ENCODE measurements around the gene CAMKMT.
"Not testable (repeated sequence)": the region's sequence is repeated elsewhere in the genome, so short reads cannot be mapped to it uniquely, and the experiment has no call there.

CAMKMT gene

GRCh38 chr2:44495035-44495434, 133.3 kb downstream of the CAMKMT start:
- no peak for DNase-seq (ENCODE audit: low read depth)
- no peak overlapping the region for H3K4me3 ChIP-seq (ENCODE audit: control insufficient read depth, low read depth, low read length)
- no peak for TF ChIP-seq CTCF (IDR thresholded peaks at IDR 0.05; ENCODE audit: control insufficient read depth, insufficient read depth, low read depth, low read length, missing control alignments)

- no peak for DNase-seq (ENCODE audit: low read depth)
- no peak overlapping the region for H3K4me3 ChIP-seq (ENCODE audit: control insufficient read depth, low read depth, low read length)
- no peak for TF ChIP-seq CTCF (IDR thresholded peaks at IDR 0.05; ENCODE audit: control insufficient read depth, insufficient read depth, low read depth, low read length, missing control alignments)
Measured at GRCh38 chr2:44495544-44495943, 133.8 kb downstream of the CAMKMT start.

GRCh38 chr2:44496130-44496529, 134.4 kb downstream of the CAMKMT start:
- H3K4me3 ChIP-seq (ENCODE audit: control insufficient read depth, low read depth, low read length) = no peak overlapping the region
- TF ChIP-seq CTCF (IDR thresholded peaks at IDR 0.05; ENCODE audit: control insufficient read depth, insufficient read depth, low read depth, low read length, missing control alignments) = no peak
- no peak for DNase-seq (ENCODE audit: low read depth)

GRCh38 chr2:44498551-44498950, 136.8 kb downstream of the CAMKMT start:
- TF ChIP-seq CTCF (IDR thresholded peaks at IDR 0.05; ENCODE audit: control insufficient read depth, insufficient read depth, low read depth, low read length, missing control alignments) = no peak
- no peak for DNase-seq (ENCODE audit: low read depth)
- no peak overlapping the region for H3K4me3 ChIP-seq (ENCODE audit: control insufficient read depth, low read depth, low read length)

GRCh38 chr2:44505664-44506063, 143.9 kb downstream of the CAMKMT start:
- H3K4me3 ChIP-seq (ENCODE audit: control insufficient read depth, low read depth, low read length); DNase-seq (ENCODE audit: low read depth): not testable (repeated sequence)

- DNase-seq (ENCODE audit: low read depth) = no peak
- H3K4me3 ChIP-seq (ENCODE audit: control insufficient read depth, low read depth, low read length) = no peak overlapping the region
- TF ChIP-seq CTCF (IDR thresholded peaks at IDR 0.05; ENCODE audit: control insufficient read depth, insufficient read depth, low read depth, low read length, missing control alignments) = no peak
Measured at GRCh38 chr2:44510246-44510645, 148.5 kb downstream of the CAMKMT start.

GRCh38 chr2:44515416-44515815, 153.7 kb downstream of the CAMKMT start:
- H3K4me3 ChIP-seq (ENCODE audit: control insufficient read depth, low read depth, low read length) = no peak overlapping the region
- no peak for DNase-seq (ENCODE audit: low read depth)
- no peak for TF ChIP-seq CTCF (IDR thresholded peaks at IDR 0.05; ENCODE audit: control insufficient read depth, insufficient read depth, low read depth, low read length, missing control alignments)
